GM19238 (cell line): Measurements from ENCODE around the gene PLEKHH3.
A peak's percentile ranks its signal among the peaks of the same experiment; 100 is the strongest.

ENCODE experiments used
- DNase-seq: peaks from one replicate; pipeline ENCODE4 v3.0.0; 2011; ENCODE audit warnings: low spot score; ENCODE audit not compliant: insufficient read length

The PLEKHH3 gene

DNA sequence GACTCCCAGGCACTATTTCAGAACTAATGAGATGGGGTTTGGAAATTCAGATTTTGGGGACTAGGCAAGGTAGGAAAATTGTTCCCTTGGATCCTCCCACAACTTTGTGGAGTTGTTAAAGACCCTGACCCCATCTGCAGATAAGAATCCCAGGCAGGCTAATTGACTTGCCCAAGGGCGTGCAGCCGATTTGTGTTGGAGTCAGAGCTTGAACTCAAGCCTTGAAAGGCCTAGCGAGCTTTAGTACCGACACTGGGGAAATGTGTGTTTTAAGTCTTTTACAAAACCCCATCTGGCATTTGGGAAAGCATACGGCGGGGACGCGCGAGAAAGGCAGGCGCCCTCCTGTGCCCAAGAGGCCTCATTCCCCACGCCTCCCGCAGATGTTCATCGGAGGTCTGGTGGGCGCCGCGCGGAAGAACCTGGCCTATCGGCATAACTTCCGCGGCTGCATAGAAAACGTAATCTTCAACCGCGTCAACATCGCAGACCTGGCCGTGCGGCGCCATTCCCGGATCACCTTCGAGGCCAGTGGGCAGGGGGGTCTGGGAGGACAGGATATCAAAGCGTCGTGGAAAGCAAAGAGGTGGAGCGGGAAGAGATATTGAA is 9.8 kb upstream of the PLEKHH3 start:
- no peak for DNase-seq

DNA sequence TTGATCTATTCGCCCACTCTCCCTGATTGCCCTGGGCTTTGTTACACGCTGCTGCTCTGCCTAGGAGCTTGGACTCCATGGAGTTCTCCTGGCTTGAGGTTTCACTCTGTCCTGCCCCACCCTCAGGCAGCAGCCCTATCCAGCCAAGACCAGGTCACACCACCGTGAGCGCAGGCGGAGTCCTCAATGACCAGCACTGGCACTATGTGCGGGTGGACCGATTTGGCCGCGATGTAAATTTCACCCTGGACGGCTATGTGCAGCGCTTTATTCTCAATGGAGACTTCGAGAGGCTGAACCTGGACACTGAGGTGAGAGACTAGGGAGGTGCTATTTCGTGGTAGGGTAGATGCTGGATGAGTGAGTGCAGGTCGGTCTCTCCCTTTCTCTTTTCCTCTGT is 9.0 kb upstream of the PLEKHH3 start:
- no peak for DNase-seq

DNA sequence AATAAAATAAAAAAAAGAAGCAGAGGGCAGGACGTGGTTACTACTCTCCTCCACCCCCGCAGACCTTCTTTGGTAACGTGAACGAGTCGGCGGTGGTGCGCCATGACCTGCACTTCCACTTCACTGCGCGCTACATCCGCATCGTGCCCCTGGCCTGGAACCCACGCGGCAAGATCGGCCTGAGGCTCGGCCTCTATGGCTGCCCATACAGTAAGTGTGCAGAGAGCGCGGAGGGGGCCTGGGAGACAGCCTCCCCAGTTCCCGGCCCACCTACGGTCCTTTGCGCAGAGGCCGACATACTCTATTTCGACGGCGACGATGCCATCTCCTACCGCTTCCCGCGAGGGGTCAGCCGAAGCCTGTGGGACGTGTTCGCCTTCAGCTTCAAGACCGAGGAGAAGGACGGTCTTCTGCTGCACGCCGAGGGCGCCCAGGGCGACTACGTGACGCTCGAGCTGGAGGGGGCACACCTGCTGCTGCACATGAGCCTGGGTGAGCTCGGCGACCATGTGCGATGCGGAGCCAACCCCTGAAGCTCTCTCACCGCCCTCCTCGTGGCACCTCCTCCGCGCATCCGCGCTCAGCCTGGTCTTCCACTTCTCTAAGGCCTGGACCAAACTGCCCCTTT is 8.2 kb upstream of the PLEKHH3 start:
- no peak for DNase-seq

DNA sequence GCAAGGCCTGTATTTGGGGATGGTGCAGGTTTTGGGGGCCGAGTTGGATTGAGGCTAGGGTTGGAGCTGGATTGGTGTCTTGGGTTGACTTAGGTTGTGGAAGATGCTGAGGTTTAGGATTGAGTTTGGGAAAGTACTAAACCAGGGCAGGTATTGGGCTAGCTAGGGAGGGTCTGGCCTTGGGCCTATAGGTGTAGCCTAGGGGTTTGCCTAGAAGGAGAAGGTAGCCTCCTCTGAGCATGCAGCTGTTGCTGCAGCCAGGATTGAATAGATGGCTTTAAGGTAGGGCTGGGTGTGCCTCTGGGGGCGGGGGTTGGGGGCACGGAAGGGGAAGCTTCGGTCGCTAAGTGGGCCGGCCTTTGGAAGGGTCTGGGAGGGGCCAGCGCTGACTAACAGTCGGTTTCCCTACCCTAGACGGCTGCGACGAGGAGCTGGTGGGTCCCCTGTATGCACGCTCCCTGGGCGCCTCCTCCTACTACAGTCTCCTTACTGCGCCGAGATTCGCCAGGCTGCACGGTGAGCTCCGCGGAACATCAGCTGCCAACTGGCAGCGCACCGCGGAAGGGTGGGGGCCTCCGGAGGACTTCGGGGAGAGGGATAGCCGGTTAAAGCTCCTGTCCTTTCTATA is 6.7 kb upstream of the PLEKHH3 start:
- DNase-seq: no peak

DNA sequence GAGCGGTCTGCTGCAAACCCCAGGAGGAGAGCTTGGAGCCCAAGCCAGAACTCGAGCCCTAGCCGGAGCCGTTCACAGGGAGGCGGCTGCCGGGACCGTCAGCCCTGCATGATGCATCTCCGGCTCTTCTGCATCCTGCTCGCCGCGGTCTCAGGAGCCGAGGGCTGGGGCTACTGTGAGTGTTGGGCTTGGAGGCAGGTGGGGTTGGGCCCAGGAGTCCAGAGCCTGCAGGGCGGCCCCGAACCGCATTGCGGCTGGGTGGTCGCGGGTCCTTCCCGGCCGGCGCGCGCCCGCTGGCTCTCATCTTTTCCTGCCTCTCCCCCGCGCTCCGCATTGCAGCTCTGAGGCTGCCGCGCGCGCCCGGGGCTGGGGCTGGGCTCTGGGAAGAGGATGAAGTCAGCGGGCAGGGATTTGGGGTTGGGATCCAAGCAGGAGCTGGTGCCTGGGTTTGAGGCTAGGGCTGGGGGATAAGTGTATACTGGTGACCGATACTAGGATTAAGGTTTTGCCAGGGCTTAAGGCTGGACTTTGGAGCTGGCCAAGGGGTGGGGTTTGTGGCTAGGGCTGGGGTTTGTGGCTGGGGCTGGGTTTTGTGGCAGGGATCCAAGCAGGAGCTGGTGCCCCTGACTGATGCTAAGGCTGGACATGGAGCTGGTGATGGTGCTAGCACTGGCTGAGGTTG is 6.1 kb upstream of the PLEKHH3 start:
- DNase-seq: peak; percentile 51

DNA sequence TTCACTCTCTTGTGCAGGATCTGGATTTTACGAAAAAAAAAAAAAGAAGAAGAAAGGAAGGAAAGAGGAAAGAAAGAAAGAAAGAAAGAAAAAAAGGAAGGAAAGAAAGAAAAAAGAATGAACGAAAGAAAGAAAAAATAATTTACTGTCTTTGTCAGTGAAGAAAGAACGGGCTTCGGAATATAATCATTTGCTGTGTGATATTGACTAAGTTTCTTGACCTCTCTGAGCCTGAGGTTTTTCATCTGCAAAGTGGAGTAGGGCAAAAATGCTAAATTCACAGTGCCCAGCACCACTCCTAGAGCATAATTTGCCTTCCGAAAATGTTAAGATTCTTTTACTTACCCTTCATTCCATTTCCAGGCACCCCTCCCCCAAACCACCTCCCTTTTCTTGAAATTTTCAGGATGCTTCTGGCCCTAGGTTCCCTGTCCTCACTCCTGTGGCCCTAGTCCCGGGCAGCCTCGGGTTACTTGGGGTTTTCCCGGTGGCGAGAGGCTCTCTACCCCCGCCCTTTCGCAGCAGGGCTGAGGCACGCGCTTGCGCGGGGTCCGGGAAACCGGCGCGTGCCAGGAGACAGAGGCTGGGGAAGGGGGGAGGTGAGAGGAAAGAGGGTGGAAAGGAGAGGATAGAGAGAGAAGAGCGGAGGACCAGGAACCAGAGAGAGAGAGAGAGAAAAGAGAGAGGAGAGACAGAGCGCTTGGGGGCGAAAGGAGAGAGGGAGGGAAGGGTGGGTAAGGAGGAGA is 5.4 kb upstream of the PLEKHH3 start, which contains the start of gene CNTNAP1:
Gene CNTNAP1 (plus strand): TSS at position 556 of the 746 bp plus-strand sequence. CDS start 299 bp downstream, outside the sequence.
- DNase-seq: peak; percentile 74

DNA sequence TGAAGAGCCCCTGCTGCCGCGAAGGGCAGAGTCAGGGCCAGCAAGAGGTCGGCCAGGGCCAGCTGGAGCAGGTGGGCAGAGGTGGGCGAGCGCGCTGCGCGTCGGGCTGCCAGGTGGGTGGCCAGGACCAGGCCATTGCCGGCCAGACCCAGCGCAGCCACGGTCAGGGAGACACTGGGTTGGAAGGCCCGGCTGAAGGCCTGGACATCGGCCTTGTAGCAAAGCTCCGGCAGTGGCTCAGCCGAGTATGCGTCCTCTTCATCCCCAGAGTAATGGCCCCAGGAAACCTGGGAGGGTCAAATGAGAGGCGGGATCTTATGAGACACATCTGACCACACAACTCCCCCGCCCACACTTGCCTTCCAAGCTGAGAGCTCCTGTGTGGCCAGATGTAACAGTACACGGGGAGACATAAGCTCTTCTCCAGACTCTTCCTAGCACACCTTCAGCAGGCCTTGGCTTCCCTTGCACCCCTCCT is 3.6 kb upstream of the PLEKHH3 start:
- no peak for DNase-seq

DNA sequence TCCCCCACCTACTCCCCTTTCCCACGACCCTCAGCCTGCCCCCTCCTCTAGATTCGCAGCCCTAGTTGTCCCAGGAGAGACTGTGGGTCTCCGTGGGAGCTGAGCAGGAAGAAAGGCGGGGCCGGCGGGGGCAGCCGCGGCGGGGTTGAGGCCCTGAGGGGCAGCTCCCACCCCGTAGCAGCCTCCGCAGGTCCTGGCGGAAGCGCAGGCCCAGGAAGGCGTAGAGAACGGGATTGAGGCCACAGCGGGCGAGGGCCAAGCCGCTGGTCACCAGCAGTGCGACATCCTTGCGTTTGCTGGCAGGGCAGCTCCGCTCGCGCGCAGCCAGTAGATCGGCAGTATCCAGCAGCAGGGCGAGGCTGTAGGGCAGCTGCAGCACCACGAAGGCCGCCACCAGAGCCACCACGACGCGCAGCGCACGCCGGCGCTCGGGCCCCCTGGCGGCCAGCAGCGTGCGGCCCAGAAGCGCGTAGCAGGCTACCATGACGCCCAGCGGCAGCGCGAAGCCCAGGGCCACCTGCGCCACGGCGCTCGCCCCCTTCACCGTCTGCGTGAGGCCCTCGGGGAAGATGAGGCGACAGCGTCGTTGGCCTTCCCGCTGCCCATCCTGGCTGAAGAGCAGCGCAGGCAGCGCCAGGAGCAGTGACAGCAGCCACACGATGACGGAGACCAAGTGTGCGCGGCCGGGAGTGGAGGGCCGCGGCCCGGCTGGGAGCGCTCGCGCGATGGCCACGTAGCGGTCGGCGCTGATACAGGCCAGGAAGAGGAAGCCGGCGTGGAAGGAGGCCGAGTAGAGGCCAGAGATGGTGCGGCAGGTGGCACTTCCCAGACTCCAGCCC is 2.9 kb upstream of the PLEKHH3 start:
- peak; percentile 78 for DNase-seq

DNA sequence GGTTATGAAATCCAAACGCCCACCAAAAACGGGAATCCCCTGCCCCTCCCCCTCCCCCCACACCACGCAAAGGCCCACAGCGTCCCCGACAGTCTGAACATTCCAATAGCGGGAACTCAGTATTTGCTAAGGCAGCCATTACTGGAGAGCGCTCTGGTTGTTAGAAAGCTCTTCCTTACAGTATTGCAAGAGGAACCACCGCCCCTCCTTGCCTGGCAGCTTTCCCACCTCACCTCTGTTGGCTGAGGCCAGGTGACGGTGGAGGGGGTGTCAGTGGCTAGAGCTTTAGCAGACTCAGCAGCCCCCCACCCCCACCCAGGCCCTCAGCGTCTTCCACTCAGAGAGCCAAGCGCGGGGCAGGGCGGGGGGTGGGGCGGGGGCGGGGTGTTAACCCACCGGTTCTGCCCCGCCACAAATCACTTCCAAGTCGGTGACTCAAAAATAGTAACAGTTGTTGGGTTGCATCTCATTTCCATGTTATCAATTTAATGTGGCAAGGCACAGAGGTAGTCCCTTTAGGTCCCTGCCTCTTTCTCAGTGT is 2.2 kb upstream of the PLEKHH3 start:
- DNase-seq: no peak

DNA sequence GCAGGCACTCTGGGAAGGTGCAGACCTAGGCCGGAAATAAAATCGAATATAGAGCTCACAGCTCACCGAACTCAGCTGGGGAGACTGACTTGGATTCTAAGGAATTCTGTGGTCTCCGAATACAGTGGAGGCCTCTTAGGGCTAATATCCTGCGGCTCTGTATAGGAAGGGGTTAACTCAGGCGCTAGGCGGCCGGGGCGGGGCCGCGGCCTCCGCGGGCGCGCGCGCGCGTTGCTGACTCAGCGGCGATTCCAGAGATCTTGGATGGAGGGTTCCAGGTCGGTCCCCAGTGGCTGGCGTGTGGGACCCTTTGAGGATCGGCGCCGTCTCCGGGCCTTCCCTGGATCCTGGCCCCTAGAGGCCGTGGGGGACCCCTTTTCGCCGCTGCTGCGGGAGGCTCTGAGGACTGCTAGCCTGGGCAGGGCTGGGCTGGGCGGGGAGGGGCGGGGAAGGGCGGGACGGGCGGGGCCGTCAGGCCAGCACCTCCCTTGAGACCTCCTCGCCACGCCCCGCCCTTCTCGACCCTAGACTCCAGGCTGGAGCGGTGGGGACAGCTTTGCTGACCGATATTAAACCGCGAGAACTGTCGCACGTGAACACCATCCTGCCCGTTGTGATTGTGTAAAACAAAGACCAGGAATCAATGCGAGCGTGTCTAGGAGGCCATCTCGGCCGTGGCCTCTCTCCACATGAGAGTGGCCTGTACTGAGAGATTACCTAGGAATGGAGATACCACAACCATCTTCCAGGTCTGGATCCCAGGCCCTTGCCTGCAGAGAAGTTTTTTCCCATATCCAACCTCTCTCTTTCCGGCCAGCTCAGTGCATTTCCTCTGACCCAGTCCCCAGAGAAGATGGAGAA is 1.4 kb upstream of the PLEKHH3 start:
- peak; percentile 90 for DNase-seq

DNA sequence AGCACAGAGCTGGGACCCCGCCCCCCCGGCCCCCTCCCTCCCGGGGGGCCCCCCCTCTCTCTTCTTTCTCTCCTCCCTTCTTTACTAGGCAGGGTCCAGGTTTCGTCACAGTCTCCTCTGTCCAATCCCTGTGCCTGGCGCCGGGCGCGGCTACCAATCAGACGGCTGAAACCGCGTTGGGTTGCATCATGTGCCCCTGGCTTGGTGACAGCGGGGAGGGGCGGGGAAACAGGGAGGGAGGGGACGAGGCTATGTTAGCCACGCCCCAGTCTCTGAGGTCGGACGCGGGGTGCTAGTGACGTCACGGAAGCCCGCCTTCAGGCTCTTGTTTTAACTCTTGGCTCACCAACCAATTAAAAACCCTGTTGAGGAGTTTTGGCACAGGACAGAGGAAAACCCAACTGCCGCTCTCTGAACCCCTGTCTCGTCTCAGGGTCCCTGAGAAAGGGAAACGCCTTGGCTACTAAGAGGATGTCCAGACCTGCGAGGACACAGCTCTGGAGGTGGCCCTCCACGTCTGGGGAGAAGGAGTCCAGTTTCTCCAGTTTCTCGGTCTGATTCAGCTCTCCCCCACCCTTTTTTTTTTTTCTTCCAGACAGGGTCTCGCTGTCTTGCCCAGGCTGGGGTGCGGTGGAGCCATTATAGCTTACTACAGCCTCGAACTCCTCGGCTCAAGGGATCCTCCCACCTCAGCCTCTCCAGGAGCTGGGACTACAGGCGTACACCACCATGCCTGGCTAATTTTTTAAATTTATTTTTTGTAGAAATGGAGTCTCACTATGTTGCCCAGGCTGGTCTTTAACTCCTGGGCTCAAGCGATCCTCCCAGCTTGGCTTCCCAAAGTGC is 441 bp upstream of the PLEKHH3 start:
- DNase-seq: peak; percentile 99

DNA sequence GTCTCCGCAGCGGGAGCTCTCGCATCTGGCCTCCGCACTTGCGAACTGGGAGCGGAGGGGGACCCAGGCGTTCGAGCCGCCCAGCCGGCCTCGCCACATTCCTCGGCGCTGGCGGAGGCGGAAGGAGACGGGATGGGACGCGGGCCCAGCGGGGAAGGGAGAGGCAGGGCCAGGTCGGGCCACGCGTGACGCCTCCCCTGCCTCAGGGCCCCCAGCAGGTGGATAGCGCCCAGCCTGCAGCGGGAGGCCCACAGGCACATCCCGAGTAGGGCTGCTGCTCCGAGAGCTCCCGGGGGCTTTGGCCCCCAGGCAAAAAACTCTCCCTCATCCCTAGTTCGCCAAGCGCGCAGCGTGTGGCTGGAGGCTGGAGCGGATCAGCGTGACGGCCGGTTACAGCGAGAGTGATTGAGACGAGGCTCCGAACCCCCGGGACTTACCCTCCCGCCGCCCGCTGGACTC is 800 bp downstream of the PLEKHH3 start:
- no peak for DNase-seq

DNA sequence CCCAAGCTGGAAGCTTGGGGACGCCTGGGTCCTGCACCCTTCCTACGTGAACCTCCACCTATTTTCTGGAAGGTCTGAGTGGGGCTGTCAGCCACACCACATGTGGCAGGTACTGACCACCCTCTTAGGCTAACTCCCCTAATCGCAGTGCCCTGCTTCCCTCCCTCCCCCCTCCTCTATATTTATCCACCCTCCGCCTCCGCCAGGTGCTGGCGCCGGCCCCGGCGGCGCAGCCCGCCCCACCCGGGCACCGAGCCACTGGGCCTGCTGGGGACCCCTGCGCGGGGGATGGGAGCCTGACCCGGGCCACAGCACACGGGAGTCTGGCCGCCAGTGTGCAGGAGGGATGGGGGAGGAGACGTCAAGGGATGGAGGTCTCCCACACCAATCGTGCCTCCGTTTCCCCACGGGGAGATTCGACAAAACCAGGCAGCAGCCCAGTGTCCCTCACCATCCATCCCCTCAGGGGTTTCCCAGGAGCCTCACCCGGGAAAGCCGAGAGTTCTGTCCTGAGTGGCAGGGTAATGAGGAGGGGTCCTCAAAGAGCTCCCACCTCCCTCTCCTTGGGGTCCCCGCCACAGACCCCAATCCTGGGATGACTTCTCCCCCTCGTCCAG is 1.3 kb downstream of the PLEKHH3 start:
- DNase-seq: no peak

DNA sequence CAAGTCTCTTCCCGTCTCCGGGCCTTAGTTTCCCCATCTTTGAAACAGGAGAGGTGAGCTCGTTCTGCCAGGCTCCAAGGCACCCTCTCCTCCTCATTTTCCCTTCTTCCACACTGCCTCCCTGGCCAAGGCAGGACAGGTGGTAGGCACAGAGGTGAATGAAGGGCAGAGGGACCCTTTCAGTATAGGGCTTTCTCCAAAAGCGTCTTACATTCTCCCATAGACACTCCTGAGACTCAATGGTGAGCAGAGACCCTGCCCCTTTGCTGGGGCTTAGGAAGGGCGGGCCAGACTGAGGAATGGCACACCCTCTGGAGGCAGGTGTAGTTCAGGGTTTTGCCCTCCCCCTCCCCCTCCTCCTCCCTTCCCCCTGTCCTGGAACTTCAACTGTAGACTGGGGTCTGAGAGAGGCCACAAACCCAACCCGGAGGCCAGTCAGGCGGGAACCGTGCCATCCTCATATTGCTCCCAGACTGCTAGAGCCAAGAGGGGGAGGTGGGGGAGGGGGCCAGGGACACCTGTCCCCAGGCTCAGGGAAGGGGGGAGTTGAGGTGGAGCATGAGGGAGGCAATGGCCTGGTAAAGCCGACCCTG is 1.9 kb downstream of the PLEKHH3 start:
- DNase-seq: no peak

DNA sequence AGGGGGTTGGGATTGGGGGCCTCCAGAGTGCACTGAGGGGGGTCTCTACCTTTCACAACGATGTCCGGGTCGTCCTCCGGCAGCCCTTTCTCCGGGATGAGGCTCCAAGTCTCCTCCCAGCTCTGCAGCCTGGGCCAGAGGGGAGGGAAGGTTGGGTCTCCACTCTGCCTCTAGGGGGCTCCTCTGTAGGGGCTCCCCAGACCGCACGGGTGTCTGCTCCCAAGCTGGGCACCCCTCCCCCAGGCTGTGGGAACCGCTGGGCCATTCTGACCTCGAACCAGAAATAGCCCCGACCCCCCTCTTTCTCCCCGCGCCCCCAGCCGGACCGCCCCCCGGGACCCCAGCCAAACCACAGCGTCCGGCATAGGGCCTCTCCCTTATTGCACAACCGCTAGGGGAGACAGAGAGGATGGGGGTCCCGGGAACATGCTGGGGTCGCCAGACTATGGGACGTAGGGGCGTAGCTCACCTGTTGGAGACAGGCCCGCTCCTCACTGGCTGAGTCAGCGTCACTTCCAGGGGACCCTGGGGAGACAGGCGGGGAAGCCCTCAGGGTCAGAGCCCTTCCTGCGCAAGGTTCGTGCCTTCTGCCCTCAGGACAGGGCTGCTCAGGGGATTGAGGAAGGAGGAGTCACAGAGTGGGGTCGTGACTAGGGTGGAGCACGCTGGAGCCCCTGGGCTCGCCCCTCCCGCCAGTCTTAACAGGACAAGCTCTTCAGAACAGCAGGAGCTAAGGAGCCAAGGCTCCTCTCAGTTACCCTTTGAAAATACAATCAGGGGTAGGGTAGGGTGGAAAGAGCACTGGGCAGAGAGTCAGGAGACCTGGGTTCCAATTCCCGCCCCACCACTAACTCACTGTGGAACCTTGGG is 2.7 kb downstream of the PLEKHH3 start:
- peak; percentile 85 for DNase-seq

DNA sequence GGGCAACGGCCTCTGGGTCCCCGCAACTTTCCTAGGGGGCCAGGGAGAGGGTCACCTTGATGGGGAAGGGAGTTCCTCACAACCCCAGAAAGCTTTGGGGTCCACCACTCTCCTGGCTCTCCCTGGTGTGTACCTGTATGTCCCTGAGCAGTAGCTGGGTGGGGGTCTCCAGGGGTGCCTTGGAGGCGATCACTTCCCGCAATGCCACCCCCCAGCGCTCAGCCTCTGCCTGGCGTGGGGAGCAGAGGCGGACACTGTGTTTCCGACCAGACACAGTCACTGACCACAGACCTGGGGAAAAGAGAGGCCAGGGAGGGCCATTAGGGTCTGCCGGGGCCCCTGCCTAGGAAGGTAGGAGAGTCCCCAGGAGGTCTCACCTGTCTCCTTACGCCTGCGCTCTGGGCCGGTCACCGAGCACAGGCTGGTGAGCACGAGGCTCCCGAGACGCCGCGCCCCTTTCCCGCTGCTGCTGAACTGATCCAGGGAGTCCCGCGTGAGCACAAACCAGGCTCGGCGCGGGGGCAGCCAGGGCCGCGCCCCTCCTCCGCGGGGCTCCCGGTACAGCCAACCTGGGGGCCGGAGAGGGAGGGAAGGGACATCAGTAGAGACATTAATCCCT is 3.4 kb downstream of the PLEKHH3 start:
- DNase-seq: no peak
